Epithelial cell of esophagus (primary cell): ENCODE measurements around the gene WDR4.
A peak's percentile ranks its signal among the peaks of the same experiment; 100 is the strongest.
"Not testable (repeated sequence)": the region's sequence is repeated elsewhere in the genome, so short reads cannot be mapped to it uniquely, and the experiment has no call there.

Experiments used
- DNase-seq: peaks from one replicate; pipeline ENCODE4 v3.0.0; 2010; ENCODE audit warnings: low read depth
- H3K4me3 ChIP-seq: 2 replicates; pipeline ENCODE4 v1.5.1; 2011; ENCODE audit warnings: mild to moderate bottlenecking, low read length, control low read depth
- CTCF ChIP-seq: IDR thresholded peaks from 2 replicates; pipeline ENCODE4 v1.5.1; 2011; ENCODE audit warnings: low read depth, mild to moderate bottlenecking, low read length, control low read depth, inconsistent platforms; ENCODE audit not compliant: insufficient read depth; ENCODE audit errors: missing control alignments

The WDR4 gene

DNA sequence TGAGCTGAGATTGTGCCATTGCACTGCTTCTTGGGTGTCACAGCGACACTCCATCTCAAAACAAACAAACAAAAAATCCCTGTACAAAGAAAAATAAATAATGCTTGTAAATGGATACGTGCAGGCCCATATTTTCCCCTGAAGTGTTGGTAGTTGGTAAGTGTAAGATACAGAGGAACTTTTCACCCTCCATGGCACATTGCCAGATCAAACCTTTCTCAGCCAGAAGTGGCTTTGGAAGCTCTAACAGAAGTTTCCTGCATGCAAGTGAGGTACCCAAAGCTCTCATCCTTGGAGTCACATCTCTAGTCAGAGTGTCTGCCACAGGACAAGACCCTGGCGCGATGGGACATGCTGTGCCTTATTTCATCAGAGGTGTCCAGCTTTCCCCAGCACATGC lies 21.1 kb upstream of the WDR4 start:
- DNase-seq: no peak
- H3K4me3 ChIP-seq: no peak overlapping the region
- no peak for TF ChIP-seq CTCF

DNA sequence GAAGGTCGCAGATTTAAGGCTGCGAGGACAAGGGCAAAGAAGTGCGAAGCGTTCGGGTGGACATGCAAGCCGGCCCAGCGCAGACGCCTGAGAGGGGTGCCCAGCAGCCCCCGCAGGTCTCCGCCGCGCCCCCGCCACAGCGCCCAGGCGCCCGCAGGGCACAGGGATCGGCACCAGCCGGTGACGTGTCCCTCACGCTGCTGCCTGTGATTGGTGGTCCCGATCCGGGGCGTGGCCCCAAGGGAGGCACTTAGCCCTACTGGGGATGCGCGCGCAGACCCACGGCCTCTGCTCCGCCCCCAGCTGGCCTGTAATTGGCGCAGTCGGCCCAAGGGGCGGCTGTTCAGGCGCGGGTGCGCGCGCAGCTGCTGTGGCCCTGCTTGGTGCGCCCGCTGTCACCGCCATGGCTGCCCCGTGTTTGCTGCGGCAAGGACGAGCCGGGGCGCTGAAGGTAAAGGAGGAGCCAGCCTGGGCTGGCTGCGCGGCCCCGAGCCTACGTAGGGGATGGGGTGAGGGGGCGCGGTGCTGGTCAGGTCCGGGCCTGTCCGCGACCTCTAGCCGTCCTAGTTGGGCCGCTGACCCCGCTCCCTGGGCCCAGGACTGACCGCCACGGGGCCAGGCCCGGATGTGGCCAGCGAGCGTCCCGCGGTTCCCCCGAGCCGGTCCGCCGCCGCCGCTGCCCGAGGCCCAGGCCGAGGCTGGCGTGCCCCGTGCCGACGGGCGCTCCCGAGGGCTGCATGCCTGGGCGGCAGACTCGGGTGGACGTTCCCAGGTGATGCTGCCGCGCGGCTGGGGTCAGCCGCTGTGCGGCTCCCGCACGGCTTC lies 13.8 kb upstream of the WDR4 start, which contains the start of gene NDUFV3:
NDUFV3 (plus strand) TSS at position 379 of the 825 bp plus-strand sequence; CDS start at position 404, 25 bp downstream.
- peak; percentile 99 for DNase-seq
- peak within 1 kb of the TSS; percentile 97 for H3K4me3 ChIP-seq
- no peak for TF ChIP-seq CTCF

- DNase-seq: no peak
- H3K4me3 ChIP-seq: peak overlapping the region; percentile 97
Measured at GRCh38 chr21:42892582-42892930, 13.2 kb upstream of the WDR4 start.

DNA sequence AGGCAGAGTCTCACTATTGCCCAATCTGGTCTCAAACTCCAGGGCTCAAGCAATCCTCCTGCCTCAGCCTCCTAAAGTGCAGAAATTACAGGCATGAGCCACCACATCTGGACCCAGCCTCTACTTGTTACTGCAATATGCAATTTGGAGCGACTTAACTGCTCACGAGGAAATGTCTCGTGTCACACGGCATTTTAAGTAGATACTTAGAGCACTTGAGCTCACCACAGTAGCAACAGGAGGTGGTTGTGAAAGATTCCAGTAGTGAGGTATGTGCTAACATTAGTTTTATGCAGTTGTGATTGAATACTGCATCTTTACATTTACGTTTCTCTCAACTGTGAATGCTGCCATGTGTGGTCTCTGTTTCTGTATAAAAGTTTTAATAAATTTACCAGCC lies 8.0 kb upstream of the WDR4 start:
- no peak overlapping the region for H3K4me3 ChIP-seq
- no peak for DNase-seq
- no peak for TF ChIP-seq CTCF

More at GRCh38 chr21:42892582-42892930, 13.2 kb upstream of the WDR4 start:
- no peak for TF ChIP-seq CTCF

DNA sequence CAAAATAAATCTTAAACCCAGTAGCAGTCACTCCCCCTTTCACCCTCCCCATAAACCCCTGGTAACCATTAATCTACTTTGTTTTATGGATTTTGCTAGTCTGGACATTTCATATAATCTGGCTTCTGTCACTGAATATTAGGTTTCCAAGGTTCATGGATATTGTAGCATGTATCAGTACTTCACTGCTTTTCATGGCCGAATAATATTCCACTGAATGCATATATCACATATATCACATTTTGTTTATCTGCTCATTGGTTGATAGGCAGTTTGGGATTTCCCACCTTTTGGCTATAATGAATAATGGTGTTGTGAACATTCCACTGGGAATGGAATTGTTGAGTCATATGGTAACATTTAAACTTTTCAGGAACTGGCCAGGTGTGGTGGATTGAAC lies 4.6 kb upstream of the WDR4 start:
- no peak overlapping the region for H3K4me3 ChIP-seq
- no peak for TF ChIP-seq CTCF
- DNase-seq: no peak

DNA sequence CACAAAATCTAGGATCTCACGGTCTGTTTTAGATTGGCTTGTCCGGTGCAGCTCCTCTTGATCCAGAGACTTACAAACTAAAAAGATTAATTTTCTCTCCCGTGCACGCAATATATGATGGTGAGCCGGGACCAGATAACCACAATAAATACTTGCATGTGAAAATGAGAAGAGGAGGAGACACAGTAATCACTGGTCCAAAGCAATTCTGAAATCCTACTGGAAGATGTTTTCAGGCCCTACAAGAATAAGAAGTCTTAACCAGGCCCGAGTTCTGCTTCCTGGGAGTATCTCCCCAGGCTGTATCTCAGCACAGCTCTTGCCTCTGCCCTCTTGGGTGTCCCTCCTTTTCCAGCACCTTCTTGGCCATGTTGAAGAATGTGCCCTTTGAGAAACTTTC lies 1.0 kb upstream of the WDR4 start:
- no peak for TF ChIP-seq CTCF
- peak overlapping the region; percentile 97 for H3K4me3 ChIP-seq
- no peak for DNase-seq

- no peak for DNase-seq
- H3K4me3 ChIP-seq: peak overlapping the region; percentile 97
- no peak for TF ChIP-seq CTCF
Measured at GRCh38 chr21:42878678-42878992, 704 bp downstream of the WDR4 start.

DNA sequence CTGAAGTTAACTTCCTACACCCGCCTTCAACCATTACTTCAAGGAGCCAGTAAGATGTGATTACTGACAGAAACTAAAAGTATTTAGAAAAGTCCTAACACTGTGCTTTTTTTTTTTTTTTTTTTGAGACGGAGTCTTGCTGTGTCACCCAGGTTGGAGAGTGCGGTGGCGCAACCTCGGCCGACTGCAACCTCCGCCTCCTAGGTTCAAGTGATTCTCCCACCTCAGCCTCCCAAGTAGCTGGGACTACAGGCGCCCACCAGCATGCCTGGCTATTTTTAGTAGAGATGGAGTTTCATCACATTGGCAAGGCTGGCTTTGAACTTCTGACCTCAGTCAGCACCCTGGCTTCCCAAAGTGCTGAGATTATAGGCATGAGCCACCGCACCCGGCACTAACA lies 3.5 kb downstream of the WDR4 start:
- H3K4me3 ChIP-seq, DNase-seq: not testable (repeated sequence)
